ENCODE measurements around the gene KCNMA1. TPM values are rescaled to one million over a fixed set of nuclear protein-coding genes. Genes with fewer than 3 reads are reported as not detected.

Gene KCNMA1
- total and polyA plus RNA-seq, 5 donors = 1.5 to 6.1 (median 3.3) TPM

- Histone ChIP-seq H3K4me3 (ENCODE audit: low read length) (no peak overlapping the region), H3K4me1 (ENCODE audit: control insufficient read depth, insufficient read depth, low read length) (no peaks in the 10 kb centered on the region), H3K27me3 (ENCODE audit: control insufficient read depth, insufficient read depth) (no peaks in the 10 kb centered on the region), H3K27ac (ENCODE audit: low read length) (no peak overlapping the region), H3K9me3 (ENCODE audit: control insufficient read depth, low read length) (no peaks in the 10 kb centered on the region)
- peak in 1 of 2 donors; percentile 27 for ATAC-seq
- DNase-seq = no peak
- 20% methylated on average over 7 of the region's 7 CpGs for WGBS
- intact Hi-C loops (cut with DNase I) = no loop called here
Observed at GRCh38 chr10:77602913-77603533, 34.6 kb downstream of the KCNMA1 start.

DNA sequence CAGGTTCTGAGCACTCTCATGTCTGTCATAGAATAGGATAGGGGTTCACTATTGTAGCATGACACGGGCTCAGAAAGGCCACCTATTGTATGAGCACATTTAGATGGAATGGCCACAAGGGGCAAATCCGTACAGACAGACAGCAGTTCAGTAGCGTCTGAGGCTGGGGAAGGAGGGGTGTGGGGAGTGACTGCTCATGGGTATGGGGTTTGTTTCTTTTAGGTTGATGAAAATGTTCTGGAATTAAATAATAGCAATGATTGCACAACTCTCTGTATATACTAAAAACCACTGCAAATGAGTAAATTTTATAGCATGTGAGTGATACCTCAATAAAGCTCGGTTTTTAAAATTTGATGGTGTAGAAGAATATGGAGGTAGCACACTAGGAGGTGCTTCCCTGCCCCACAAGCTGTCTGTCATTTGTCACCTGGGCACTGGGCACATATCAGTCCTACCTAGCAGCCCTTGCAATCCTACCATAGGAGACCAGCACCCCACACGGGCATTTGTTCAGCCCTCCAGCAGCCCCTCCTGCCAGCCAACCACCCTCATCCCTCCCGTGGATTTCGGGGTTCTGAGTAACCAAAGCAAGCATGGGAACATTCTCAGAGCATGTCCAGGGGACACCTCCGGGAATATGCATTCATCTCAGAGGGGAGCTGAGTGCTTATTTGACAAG is 35.2 kb downstream of the KCNMA1 start:
- Histone ChIP-seq H3K27me3 (ENCODE audit: control insufficient read depth, insufficient read depth) (no peaks in the 10 kb centered on the region), H3K4me1 (ENCODE audit: control insufficient read depth, insufficient read depth, low read length) (no peaks in the 10 kb centered on the region), H3K27ac (ENCODE audit: low read length) (no peak overlapping the region), H3K9me3 (ENCODE audit: control insufficient read depth, low read length) (no peaks in the 10 kb centered on the region), H3K4me3 (ENCODE audit: low read length) (no peak overlapping the region)
- no peak for DNase-seq
- ATAC-seq = no peak
- intact Hi-C loops (cut with DNase I) = no loop called here
- 59% methylated on average over 8 of the region's 8 CpGs for WGBS

GRCh38 chr10:77601488-77601887 is 36.1 kb downstream of the KCNMA1 start:
- Histone ChIP-seq H3K27ac (ENCODE audit: low read length) (no peak overlapping the region), H3K27me3 (ENCODE audit: control insufficient read depth, insufficient read depth) (no peaks in the 10 kb centered on the region), H3K4me3 (ENCODE audit: low read length) (no peak overlapping the region), H3K4me1 (ENCODE audit: control insufficient read depth, insufficient read depth, low read length) (no peaks in the 10 kb centered on the region), H3K9me3 (ENCODE audit: control insufficient read depth, low read length) (no peaks in the 10 kb centered on the region)
- 78% methylated on average over 4 of the region's 4 CpGs for WGBS
- ATAC-seq (peak in 1 of 2 donors; percentile 33), DNase-seq (no peak)
- intact Hi-C loops (cut with DNase I) = no loop called here

DNA sequence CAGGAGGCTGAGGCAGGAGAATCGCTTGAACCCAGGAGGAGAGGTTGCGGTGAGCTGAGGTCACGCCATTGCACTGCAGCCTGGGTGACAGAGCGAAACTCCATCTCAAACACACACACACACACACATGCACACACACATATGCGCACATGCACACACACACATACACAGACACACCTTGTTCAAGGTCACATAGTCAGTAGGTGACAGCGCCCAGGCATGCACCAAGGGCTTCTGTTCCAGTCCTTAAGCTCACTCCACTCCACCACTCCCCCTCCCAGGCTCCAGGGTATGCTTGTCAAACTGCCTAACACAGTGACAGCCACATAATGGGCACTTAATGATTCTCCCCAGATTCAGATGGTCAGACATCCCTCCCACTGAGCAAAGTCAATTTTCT is 37.0 kb downstream of the KCNMA1 start:
- no peak for DNase-seq
- H3K9me3 ChIP-seq (ENCODE audit: control insufficient read depth, low read length) = no peaks in the 10 kb centered on the region
- H3K27me3 ChIP-seq (ENCODE audit: control insufficient read depth, insufficient read depth) = no peaks in the 10 kb centered on the region
- intact Hi-C loops (cut with DNase I) = no loop called here
- H3K4me1 ChIP-seq (ENCODE audit: control insufficient read depth, insufficient read depth, low read length) = no peaks in the 10 kb centered on the region
- 95% methylated on average over 6 of the region's 6 CpGs for WGBS
- no peak overlapping the region for H3K27ac ChIP-seq (ENCODE audit: low read length)
- no peak overlapping the region for H3K4me3 ChIP-seq (ENCODE audit: low read length)
- no peak for ATAC-seq

DNA sequence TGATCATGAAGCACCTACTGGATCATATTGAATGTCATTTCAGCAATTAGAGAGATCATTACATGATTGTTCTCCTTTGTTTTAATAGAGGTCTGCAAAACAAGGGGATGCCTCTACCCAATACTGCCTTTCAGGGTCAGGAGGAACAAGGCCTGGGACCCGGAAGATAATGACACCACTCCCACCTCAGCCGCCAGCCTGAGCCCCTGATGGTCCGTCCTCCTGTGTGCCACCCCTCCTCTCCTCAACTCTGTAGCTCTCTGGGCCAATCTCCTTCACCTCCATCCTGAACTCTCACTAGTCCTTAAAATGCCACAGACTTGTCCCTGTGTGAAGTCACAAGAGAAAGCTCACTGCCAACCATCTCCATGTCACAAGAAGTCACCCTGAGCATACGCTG is 38.0 kb downstream of the KCNMA1 start:
- intact Hi-C loops (cut with DNase I) = no loop called here
- Histone ChIP-seq H3K27me3 (ENCODE audit: control insufficient read depth, insufficient read depth) (no peaks in the 10 kb centered on the region), H3K4me1 (ENCODE audit: control insufficient read depth, insufficient read depth, low read length) (no peaks in the 10 kb centered on the region), H3K27ac (ENCODE audit: low read length) (no peak overlapping the region), H3K9me3 (ENCODE audit: control insufficient read depth, low read length) (no peaks in the 10 kb centered on the region), H3K4me3 (ENCODE audit: low read length) (no peak overlapping the region)
- ATAC-seq (no peak), DNase-seq (no peak)
- WGBS = 79% methylated on average over 4 of the region's 4 CpGs

DNA sequence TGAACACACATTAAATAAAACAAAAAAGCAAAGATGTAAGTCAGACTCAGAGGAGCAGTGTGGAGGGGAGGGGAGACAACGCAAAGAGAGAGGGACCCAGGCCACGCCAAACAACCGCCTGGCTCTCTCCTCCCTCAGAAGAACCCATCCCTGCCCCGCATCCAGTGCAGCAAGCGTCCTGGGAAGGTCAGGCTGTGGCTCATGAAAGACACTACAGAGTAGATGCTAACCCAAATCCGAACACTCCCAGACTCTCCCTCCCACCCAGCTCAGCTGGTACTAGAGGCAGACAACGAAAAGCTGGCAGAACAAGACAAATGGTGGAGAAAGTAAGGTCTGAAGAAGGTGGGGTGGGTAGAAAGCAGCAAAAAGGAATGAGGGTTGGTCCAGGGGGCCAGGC is 39.0 kb downstream of the KCNMA1 start:
- H3K27ac ChIP-seq (ENCODE audit: low read length) = no peak overlapping the region
- ATAC-seq (no peak), DNase-seq (no peak)
- intact Hi-C loops (cut with DNase I) = no loop called here
- H3K9me3 ChIP-seq (ENCODE audit: control insufficient read depth, low read length) = no peaks in the 10 kb centered on the region
- H3K27me3 ChIP-seq (ENCODE audit: control insufficient read depth, insufficient read depth) = no peaks in the 10 kb centered on the region
- 60% methylated on average over 7 of the region's 7 CpGs for WGBS
- no peak overlapping the region for H3K4me3 ChIP-seq (ENCODE audit: low read length)
- H3K4me1 ChIP-seq (ENCODE audit: control insufficient read depth, insufficient read depth, low read length) = no peaks in the 10 kb centered on the region

GRCh38 chr10:77597560-77597959 is 40.0 kb downstream of the KCNMA1 start:
- intact Hi-C loops (cut with DNase I) = no loop called here
- H3K27me3 ChIP-seq (ENCODE audit: control insufficient read depth, insufficient read depth) = no peaks in the 10 kb centered on the region
- ATAC-seq (no peak), DNase-seq (no peak)
- no peaks in the 10 kb centered on the region for H3K9me3 ChIP-seq (ENCODE audit: control insufficient read depth, low read length)
- H3K4me3 ChIP-seq (ENCODE audit: low read length) = no peak overlapping the region
- H3K4me1 ChIP-seq (ENCODE audit: control insufficient read depth, insufficient read depth, low read length) = no peaks in the 10 kb centered on the region
- H3K27ac ChIP-seq (ENCODE audit: low read length) = no peak overlapping the region

- H3K27me3 ChIP-seq (ENCODE audit: control insufficient read depth, insufficient read depth) = no peaks in the 10 kb centered on the region
- 82% methylated on average over 4 of the region's 4 CpGs for WGBS
- peaks cover 4% of the 10 kb centered on the region for H3K4me1 ChIP-seq (ENCODE audit: control insufficient read depth, insufficient read depth, low read length)
- ATAC-seq (peak in 1 of 2 donors; percentile 16), DNase-seq (no peak)
- no peak overlapping the region for H3K4me3 ChIP-seq (ENCODE audit: low read length)
- H3K27ac ChIP-seq (ENCODE audit: low read length) = no peak overlapping the region
- H3K9me3 ChIP-seq (ENCODE audit: control insufficient read depth, low read length) = no peaks in the 10 kb centered on the region
- intact Hi-C loops (cut with DNase I) = no loop called here
Observed at GRCh38 chr10:77594471-77594783, 43.2 kb downstream of the KCNMA1 start.

DNA sequence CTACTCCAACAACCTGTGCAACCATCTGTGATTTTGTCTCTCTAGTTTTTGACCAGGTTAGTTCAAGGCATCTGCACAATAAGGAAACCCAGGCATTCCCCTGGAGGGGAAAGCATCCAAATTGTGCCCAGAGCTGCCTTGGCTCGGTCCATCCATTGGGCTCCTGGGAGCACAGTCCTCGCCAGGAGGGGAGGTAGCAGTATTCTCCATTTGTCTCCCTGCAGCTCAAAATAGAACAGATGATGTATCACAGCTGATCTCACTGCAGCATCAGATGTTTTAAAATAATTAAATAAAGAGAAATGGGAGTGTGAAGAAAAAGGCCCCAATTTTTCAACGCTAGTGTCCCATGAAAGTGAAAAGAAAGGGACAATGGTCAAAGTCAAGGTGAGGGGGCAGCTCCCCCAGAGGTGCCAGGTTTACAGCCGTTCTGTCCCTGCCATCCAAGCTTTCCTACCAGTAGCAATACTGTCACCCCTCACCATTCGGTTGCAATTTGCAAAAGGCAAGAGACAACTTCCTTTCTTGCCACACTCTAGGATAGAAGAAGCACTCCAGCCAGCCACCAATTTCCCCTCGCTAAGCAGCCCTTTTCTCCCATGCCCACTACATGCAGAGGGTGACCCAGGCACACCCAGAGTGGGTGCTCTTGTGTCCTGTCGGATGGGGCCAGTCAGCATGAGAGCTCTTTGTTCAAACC is 43.7 kb downstream of the KCNMA1 start:
- intact Hi-C loops (cut with DNase I) = no loop called here
- Histone ChIP-seq H3K9me3 (ENCODE audit: control insufficient read depth, low read length) (no peaks in the 10 kb centered on the region), H3K4me1 (ENCODE audit: control insufficient read depth, insufficient read depth, low read length) (peaks cover 4% of the 10 kb centered on the region), H3K4me3 (ENCODE audit: low read length) (no peak overlapping the region), H3K27ac (ENCODE audit: low read length) (no peak overlapping the region), H3K27me3 (ENCODE audit: control insufficient read depth, insufficient read depth) (no peaks in the 10 kb centered on the region)
- no peak for DNase-seq
- no peak for ATAC-seq
- WGBS = 80% methylated on average over 7 of the region's 7 CpGs

- peak in 1 of 3 donors; percentile 34 for DNase-seq
- H3K4me1 ChIP-seq (ENCODE audit: control insufficient read depth, insufficient read depth, low read length) = peaks cover 4% of the 10 kb centered on the region
- no peaks in the 10 kb centered on the region for H3K27me3 ChIP-seq (ENCODE audit: control insufficient read depth, insufficient read depth)
- H3K9me3 ChIP-seq (ENCODE audit: control insufficient read depth, low read length) = no peaks in the 10 kb centered on the region
- H3K27ac ChIP-seq (ENCODE audit: low read length) = no peak overlapping the region
- no peak overlapping the region for H3K4me3 ChIP-seq (ENCODE audit: low read length)
- ATAC-seq = peak; percentile 57 to 78
- WGBS = 77% methylated on average over 5 of the region's 5 CpGs
- intact Hi-C loops (cut with DNase I) = no loop called here
Observed at GRCh38 chr10:77592946-77593636, 44.5 kb downstream of the KCNMA1 start.

DNA sequence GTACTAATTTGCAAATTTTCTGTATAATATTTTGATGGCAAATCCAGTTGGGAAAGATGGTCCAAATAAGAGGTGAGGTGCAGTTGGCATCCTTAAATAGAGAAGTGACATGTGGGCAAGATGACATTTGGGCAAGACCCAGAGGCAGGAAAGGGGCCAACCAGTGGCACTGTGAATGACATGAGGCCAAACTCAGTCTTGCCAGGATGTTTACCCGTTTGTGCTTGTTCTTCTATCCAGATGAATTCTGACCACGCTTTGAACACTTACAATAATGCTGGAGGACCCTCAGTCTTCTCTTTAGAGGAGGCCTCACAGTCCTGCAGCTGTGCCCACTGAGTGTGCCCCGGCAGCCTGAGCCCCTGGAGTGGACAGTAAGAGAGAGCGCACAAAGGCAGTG is 45.1 kb downstream of the KCNMA1 start:
- 83% methylated on average over 4 of the region's 4 CpGs for WGBS
- ATAC-seq (no peak), DNase-seq (no peak)
- no peaks in the 10 kb centered on the region for H3K27me3 ChIP-seq (ENCODE audit: control insufficient read depth, insufficient read depth)
- H3K9me3 ChIP-seq (ENCODE audit: control insufficient read depth, low read length) = no peaks in the 10 kb centered on the region
- no peak overlapping the region for H3K4me3 ChIP-seq (ENCODE audit: low read length)
- intact Hi-C loops (cut with DNase I) = no loop called here
- peaks cover 4% of the 10 kb centered on the region for H3K4me1 ChIP-seq (ENCODE audit: control insufficient read depth, insufficient read depth, low read length)
- no peak overlapping the region for H3K27ac ChIP-seq (ENCODE audit: low read length)

Measured in right cardiac atrium (tissue), 5 donors.